T-helper 9 cell (primary cell): ENCODE measurements around the gene DENR.
"Not testable (repeated sequence)": the region's sequence is repeated elsewhere in the genome, so short reads cannot be mapped to it uniquely, and the experiment has no call there.

Experiments used
- DNase-seq: peaks from one replicate; pipeline ENCODE4 v3.0.0-alpha.2; 2020

The DENR gene

DNA sequence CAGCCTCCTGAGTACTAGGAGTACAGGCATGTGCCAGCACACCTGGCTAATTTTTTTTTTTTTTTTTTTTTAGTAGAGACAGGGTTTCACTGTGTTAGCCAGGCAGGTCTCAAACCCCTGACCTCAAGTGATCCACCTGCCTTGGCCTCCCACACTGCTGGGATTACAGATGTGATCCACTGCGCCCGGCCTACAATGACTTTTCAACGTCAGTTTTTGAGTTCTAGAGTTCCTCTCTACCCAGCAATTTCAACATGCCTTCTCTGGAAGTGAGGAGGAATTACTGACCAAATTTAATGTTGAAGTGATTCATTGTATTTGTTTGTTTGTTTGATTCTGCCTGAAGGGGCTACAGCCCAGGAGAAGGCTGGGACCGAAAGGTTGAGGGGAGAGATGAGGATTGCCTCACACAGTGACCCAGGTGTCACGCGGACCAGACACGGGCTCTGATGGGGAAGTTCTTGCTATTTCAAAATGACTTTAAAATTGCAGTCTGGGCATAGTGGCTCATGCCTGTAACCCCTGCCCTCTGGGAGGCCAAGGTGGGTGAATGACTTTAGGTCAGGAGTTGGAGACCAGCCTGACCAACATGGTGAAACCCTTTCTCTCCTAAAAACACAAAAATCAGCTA lies 8.6 kb upstream of the DENR start:
- DNase-seq = no peak

DNA sequence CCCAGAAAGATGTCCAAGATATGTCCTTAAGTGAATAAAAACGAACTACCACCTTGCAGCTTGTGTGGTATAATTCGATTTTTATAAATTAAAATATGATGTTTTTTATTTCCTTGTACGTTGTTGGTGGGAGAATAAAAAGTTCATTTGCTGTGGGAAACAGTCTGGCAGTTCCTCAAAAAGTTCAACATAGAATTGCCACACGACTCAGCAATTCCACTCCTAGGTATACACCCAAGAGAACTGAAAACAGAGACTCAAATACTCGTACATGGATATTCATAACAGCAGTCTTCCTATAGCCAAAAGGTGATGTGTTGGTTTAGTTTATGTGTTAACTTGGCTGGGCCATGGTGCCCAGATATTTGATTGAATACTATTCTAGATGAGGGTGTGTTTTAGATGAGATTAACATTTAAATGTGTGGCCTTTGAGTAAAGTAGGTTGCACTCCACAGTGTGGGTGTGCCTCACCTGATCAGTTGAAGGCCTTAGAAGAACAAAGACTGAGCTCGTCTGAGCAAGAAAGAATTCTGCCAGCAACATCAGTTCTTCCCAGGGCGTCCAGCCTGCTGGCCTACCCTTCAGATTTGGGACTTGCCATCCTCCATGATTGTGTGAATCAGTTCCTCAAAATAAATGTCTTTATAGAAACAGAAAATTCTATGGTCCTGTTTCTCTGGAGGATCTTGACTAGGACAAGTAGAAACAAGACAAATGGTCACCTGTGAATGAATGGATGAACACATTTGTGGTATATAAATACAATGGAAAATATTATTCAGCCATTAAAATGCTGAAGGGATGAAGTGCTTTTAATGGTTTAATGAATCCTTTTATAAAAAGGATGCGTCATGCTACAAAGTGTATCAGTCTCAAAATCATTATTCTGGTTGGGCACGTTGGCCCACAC lies 5.1 kb upstream of the DENR start:
- DNase-seq = no peak

DNA sequence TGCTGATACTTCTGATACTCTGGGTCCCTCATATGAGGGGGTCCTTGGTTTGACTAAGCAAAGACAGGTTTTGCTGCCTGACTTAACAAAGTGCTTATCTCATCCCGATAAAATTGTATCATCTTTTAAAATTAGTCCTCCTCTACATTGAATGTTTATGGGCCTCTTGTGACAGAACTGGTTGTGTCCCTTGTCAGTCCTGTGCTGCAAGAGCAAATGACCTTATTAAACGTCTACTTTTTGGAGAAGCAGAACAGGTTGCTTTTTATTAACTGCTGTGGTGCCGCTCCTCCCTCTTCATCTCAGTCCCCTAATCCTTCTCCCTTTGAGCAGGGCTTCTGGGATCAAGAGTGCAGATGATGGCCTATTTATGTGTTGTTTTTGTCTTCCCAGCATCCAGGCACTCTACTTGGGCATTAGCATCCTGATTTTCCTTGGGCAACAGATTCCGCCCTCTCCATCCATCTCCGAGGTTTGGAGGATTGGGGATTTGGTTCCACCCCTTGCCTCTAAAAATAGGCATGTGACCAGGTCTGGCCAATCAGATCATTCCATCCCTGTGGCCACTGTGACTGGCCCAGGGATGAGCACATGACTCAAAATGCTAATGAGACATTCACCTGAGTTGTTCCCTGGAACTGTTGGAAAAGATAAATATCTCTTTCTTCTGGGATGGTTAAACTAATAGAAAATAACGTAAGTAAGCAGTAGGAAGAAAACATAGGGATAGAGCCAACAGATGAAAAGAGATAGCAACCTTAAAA lies 2.9 kb upstream of the DENR start:
- no peak for DNase-seq

DNA sequence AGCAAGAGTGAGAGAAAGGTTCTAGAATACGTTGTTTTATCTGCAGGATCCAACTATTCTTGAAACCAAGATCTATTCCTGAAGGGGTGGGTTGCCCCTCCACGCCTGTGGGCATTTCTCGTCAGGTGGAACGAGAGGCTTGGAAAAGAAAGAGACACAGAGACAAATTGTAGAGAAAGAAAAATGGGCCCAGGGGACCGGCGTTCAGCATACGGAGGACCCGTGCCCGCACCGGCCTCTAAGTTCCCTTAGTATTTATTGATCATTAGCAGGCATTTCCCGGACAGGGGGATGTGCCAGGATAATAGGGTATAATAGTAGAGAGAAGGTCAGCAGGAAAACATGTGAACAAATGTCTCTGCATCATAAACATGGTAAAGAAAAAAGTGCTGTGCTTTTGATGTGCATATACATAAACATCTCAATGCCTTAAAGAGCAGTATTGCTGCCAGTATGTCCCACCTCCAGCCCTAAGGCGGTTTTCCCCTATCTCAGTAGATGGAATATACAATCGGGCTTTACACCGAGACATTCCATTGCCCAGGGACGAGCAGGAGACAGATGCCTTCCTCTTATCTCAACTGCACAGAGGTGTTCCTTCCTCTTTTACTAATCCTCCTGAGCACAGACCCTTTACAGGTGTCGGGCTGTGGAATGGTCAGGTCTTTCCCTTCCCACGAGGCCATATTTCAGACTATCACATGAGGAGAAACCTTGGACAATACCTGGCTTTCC lies 1.7 kb upstream of the DENR start:
- DNase-seq = not testable (repeated sequence)

DNA sequence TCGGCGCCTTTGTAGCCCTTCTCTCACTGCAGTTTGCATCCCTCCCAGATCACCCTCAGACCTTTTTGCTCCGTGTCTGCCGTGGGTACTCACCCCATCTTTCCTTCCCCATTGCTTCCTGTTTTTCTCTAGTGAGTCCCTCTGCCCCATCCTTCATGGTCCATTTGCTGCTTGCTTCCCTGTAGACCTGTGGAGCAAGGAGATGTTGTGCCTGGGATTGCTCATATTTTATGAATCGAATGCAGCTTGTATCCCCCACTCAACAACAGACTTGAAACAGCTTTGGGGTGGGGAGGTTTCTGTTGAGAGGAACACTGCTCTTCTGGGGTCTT lies 661 bp downstream of the DENR start:
- DNase-seq = no peak

DNA sequence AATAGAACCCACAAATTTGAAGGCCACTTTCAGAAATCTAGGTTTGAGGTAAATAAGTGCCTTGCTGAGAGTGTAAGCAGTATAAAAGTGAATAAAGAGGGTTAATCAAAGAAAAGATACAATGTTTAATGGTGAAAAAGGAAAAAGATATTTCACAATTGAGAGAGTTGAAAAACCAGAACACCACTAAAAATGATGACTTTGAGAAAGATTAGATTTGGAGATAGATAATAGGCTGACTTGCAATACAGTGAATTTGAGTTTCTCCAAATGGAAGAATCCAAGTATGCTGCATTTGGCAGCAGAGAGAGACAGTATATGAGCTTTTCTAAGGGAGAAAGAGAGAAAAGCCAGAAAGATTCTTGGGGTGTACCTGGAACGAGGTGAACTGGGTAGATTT lies 2.2 kb downstream of the DENR start:
- no peak for DNase-seq

DNA sequence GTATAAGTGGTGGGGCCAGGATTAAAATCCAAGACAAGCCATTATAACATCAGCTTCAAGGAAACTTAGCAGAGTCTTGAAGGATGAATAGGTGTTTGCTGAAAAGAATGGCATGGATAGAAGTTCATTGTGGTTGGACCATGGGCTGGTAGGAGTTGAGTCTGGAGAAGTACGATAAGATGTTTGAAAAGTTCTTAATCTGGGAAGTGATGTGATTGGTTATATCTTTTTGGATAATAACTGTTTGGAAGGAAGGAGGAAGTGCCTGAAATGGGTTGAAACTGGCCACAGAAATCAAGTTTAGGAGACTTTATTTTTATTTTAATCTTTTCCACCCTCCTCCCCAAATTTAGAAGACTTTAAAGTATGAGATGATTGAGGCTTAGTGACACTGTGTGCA lies 4.9 kb downstream of the DENR start:
- no peak for DNase-seq

DNA sequence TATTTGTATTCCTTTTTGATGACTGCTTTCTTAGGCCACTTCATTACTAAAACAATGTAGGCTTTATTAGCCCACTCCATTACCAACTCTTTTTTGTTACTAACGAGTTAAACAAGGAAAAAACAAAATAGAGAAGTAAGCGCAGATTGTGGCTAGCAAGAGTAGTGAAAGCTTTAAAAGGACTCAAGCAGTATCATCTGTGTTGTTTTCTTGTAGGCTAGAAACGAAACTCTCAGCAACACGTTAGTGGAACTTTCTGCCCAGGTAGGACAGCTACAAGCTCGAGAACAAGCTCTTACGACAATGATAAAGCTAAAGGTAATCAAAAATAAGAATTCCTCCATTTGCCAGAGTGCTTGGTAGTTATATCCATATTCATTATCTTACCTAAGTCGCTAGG lies 32.9 kb downstream of the DENR start:
- no peak for DNase-seq

DNA sequence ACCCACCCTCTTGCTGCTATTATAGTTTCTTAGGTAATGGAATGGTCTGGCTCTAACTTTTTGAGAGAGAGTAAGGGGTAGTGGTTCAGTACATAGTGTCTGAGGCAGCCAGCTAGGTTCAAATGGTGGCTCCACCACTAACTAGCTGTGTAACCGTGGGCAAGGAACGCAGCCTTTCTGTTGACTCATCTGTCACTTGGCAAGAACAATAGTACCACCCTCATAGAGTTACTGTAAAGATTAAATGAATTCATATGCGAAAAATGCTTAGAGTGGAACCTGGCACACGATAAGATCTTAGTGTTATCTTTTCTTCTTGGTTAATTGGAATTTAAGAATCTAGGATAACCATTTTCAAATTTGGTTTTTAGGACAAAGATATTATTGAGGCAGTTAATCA lies 35.8 kb downstream of the DENR start:
- DNase-seq = no peak

DNA sequence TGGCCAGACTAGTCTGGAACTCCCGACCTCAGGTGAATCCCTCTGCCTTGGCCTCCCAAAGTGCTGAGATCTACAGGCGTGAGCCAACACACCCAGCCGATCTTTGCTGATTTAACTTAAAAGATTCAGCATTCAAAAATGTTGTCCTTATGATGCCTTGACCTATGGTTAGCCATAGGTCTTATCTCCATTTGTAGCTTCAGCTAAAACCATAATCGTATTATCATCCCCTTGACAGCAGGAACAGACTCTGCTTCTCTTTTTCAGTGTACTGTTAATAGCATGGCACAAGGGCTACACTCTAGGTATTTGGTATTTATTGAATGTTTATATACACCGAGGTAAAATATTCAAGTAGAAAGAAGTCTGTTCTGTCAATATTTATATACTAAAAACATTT lies 37.0 kb downstream of the DENR start:
- DNase-seq = no peak

DNA sequence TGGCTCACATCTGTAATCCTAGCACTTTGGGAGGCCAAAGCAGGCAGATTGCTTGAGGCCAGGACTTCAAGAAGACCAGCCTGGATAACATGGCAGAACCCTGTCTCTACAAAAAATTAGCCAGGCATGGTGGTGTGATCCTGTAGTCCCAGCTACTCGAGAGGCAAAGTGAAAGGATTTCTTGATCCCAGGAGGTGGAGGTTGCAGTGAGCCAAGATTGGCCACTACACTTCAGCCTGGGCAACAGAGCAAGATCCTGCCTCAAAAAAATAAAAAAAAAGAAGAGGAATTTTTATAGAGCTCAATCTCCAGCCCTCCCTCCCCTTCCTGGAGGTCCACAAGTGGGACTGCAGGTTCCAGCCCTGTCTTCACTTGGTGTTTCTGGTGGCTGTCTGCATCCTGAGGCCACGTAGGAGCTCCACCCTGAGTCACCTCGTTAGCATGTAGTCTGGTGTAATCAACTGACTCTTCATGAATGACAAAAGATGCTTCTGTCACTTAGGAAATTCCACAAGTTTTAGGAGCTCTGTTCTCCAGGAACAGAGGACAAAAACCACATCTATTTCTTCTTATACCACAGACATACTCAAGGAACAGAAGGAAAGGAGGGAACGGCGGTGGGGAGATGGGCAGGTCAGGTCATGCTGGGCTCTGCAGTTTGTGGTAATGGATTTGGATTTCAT lies 37.9 kb downstream of the DENR start:
- no peak for DNase-seq

DNA sequence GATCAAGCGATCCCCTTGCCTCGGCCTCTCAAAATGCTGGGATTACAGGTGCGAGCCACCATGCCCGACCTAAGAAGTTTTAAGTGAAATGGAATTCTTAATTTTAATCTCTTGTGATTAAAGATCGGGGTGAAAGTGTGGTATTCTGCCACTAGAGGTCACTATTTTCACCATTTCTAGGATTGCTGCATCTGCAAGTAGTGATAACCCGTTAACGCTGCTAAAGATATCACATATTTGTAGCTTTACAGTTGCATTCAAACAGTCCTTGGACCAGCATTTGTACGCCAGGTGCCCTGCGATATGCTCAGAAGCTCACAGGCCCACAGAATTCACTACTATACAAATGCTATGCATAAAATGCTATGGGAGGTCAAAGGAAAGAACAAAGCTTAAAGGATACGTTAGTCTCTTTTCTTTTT lies 41.1 kb downstream of the DENR start:
- no peak for DNase-seq

DNA sequence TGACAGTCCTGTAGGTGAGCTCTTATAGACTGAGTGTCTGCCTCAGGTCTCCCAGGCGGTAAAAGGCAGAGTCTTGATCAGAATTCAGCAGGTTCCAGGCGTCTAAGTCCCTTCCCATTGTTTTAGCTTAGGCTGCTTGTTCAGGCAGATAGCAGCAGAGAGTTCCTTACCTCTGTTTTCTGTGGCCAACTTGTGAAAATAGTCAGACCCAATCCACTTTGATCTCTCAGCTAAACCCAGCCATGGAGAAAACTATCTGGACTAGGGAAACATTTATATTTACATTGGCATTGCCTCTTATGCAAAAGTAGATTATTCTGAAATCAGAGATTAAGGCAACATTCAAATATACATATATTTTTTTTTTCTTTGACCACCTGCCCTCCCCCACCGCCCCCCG lies 43.2 kb downstream of the DENR start:
- DNase-seq = no peak

DNA sequence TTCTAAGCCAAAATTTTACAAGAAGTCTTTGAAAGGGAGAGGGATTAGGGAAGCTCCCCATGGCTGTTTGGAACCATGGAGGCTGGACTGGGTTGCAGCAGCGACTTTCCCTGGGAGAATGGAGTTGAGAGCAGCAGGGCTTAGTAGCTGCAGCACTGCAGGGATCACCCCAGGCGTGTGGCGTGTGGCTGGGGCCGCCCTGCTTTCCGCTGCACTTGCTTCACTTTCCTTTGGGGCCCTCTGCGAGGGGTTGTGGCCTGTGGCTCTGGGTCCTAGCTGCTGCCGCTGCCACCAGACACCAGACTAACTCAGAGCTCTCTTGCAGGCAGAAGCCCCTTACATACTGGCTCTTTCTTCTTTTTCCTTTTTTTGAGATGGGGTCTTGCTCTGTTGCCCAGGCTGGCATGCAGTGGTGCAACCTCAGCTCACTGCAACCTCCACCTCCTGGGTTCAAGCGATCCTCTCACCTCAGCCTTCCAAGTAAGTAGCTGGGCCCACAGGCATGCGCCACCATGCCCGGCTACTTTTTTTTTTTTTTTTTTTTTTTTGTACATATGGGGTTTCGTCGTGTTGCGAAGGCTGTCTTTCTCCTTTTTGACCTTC lies 47.1 kb downstream of the DENR start:
- no peak for DNase-seq

DNA sequence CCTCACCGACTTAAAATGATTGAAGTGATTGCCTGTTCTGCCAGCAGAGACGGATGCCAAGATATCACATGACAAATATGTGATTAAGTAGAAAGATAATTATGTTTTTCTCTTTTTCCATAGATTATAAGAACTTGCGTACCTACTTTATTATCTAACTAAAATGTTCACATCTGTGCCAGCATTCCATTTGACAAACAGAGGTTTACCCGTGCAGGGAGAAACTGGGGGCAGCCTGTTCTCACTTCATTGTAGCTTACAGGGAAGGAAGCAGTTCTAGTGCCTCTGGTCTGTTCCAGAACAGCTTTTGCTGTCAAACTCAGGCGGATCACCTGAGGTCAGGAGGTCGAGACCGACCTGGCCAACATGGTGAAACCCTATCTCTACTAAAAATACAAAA lies 51.3 kb downstream of the DENR start:
- no peak for DNase-seq

DNA sequence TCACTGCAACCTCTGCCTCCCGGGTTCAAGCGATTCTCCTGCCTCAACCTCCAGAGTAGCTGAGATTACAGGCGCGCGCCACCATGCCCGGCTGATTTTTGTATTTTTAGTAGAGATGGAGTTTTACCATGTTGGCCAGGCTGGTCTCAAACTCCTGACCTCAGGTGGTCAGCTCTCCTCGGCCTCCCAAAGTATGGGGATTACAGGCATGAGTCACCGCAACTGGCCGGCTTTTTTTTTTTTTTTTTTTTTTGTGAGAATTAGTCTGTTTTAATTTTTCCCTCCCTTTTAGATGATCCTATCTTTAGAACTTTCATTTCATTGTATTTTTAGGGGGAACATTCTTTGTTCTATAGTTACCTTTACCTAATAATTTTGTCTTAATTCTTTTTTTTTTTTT lies 52.3 kb downstream of the DENR start:
- DNase-seq = not testable (repeated sequence)

DNA sequence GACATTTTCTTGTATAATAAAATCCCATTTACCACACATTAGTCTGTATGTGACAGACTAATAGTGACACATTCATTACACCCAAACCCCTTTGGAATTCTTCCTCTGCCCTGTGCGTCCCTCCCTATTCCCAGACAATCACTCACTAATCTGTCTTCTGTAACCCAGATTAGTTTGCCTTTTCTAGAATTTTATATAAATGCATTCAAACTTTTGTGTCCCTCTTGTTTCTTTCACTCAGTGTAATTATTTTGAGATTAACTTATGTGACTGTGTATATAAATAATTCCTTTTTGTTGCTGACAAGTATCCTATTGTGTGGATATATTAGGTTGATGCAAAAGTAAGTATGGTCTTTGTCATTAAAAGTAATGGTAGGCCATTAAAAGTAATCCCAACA lies 55.0 kb downstream of the DENR start:
- DNase-seq = no peak

DNA sequence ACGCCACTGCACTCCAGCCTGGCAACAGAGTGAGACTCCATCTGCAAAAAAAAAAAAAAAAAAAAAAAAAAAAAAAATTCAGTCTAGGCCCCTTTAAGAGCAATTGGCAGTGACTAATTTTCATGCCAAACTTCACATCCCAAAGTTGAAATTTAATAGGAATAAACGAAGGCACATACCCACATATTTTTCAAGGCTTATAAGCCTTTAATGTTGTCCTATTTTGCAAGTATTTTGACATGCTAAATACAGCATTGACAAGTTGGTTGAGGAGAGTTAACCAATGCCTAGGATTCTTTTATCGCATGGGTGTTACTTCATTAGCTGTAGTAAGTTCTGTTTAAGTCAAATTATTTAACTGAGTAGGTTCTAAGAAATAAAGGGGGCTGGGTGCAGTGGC lies 59.2 kb downstream of the DENR start:
- DNase-seq = no peak

DNA sequence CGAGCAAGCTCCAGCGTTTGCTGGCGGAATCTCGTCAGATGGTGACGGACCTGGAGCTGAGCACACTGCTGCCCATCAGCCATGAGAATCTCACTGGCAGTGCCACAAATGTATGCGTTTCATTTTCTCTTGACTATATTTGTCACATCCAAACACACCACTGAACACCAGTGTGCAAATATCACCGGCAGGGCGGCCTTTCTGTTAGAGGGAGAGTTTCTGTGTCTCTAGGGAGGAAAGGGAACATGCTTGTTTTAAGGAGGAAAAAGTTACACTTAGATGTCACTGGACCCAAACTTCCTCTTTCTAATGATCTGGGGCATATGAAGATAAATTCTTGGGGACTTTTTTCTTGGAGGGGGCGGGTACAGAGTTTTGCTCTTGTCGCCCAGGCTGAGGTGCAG lies 60.7 kb downstream of the DENR start:
- no peak for DNase-seq

DNA sequence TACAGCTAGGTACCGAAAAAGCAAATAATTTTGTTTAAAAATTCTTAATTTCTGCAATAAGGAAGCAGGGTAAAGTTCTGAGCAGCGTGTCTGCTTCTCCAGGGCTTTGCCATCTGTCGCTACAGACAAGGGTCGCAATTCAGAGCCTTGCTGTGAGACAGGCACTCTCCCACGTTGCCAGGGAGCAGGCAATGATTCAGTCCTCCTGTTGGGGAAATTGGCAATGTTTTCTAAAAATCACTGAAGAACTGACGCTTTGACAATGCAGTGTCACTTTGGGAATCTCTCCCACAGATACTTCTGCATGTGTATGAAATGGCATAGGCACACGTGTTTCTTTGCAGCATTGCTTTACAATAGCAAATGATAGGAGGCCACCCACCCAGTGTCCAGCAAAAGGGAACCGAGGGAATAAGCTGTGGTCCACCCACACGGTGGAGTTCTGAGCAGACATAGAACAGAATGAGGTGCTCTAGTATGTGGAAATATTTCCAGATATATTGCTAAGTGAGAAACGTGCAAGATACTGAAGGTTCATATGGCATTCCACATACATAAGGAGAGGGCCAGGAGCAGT lies 66.7 kb downstream of the DENR start:
- DNase-seq = no peak

DNA sequence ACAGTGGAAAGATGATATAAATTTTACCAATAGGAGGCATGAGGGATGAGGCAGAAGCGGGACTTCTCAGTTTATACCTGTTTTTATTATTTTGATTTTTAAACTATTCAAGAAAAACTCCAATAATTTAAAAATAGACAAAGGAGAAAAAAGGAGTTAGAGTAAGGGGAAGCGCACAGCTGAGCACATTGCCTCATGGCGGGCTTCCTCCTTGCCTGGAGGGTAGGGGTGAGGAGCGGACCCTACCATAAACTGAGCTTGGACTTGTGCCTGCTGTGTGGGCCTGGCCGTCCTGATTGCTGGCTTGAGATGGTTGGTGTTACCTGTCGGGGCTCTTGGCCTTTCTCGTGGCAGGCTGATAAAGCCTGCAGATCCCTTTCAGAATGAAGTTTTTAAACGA lies 67.5 kb downstream of the DENR start:
- DNase-seq = no peak
